Activated B cell treated with CpG ODN at 0.5 μM for 24 hours (primary cell): Measurements from ENCODE around the gene INSM1. TPM values are rescaled to one million over a fixed set of nuclear protein-coding genes. Genes with fewer than 3 reads are reported as not detected.

ENCODE experiments used
- ATAC-seq: fragments of 200-7000 bp; cut with Tn5 transposase; one replicate; pipeline ENCODE4 v1.10.0; 2021; ENCODE audit warnings: low read depth, mild to moderate bottlenecking, moderate library complexity
- CTCF ChIA-PET: fragments of 350-600 bp; sonication (Branson Sonifier 250); formaldehyde crosslinking; loops from one replicate; lab custom pipeline; 2021; ENCODE audit warnings: antibody characterized with exemption; lab: Charles Lee
- POLR2A ChIA-PET: fragments of 350-600 bp; sonication (Branson Sonifier 250); formaldehyde crosslinking; loops from one replicate; lab custom pipeline; 2021; ENCODE audit warnings: antibody characterized with exemption; lab: Charles Lee
- DNase-seq: peaks from one replicate; pipeline ENCODE4 v3.0.0; 2022
- H3K27ac Mint-ChIP-seq: one replicate; pipeline ENCODE4 v1.8.0; 2020; ENCODE audit warnings: mixed read lengths
- H3K27me3 Mint-ChIP-seq: one replicate; pipeline ENCODE4 v1.8.0; 2021; ENCODE audit warnings: mixed read lengths
- H3K36me3 Mint-ChIP-seq: one replicate; pipeline ENCODE4 v1.8.0; 2021; ENCODE audit warnings: low read depth, mixed read lengths
- H3K4me1 Mint-ChIP-seq: one replicate; pipeline ENCODE4 v1.8.0; 2021; ENCODE audit warnings: mixed read lengths
- H3K4me3 Mint-ChIP-seq: one replicate; pipeline ENCODE4 v1.8.0; 2020; ENCODE audit warnings: mild to moderate bottlenecking, mixed read lengths
- H3K9me3 Mint-ChIP-seq: one replicate; pipeline ENCODE4 v1.8.0; 2020; ENCODE audit warnings: mixed read lengths
- intact Hi-C: fragments of 100-400 bp; cut with micrococcal nuclease; formaldehyde crosslinking; loops from one replicate; pipeline ENCODE4 v1.15.1; 2024
- total RNA-seq: library from RNA; stranded (reverse); gene quantifications from 2 replicates; pipeline ENCODE4 v1.2.3, GENCODE V29; 2022
- TF ChIP-seq, protein P1 (sequence below): fragments of 200-600 bp; IDR thresholded peaks from one replicate; pipeline ENCODE4 v1.8.0; 2022; ENCODE audit warnings: antibody characterized with exemption, mild to moderate bottlenecking

INSM1 gene
- total RNA-seq, 1 donor from 2014 or later: not detected

DNA sequence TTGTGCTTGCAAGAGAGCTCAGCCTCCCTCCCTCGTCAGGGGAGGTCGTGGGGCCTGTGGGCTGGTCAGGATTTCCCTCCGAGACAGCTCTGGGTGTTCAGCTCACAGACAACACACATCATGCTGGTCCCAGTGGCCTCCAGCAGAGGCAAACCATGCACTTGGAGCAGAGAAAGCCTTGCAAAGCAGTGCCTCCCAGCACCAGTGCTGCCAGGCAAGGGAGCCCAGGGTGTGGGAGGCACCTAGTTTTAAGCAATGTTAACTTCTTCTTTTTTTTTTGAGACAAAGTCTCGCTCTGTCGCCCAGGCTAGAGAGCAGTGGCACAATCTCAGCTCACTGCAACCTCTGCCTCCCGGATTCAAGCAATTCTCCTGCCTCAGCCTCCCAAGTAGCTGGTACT lies 34.0 kb upstream of the INSM1 start:
- POLR2A ChIA-PET: no interaction called here
- intact Hi-C loops: no loop called here
- peaks cover 7% of the 10 kb centered on the region for H3K9me3 Mint-ChIP-seq
- H3K36me3 Mint-ChIP-seq: no peaks in the 10 kb centered on the region
- peaks cover 2% of the 10 kb centered on the region for H3K27me3 Mint-ChIP-seq
- DNase-seq (no peak), ATAC-seq (peak; percentile 70)
- peak overlapping the region; percentile 56 for H3K27ac Mint-ChIP-seq
- peaks cover 24% of the 10 kb centered on the region for H3K4me1 Mint-ChIP-seq
- TF ChIP-seq, protein P1, sequence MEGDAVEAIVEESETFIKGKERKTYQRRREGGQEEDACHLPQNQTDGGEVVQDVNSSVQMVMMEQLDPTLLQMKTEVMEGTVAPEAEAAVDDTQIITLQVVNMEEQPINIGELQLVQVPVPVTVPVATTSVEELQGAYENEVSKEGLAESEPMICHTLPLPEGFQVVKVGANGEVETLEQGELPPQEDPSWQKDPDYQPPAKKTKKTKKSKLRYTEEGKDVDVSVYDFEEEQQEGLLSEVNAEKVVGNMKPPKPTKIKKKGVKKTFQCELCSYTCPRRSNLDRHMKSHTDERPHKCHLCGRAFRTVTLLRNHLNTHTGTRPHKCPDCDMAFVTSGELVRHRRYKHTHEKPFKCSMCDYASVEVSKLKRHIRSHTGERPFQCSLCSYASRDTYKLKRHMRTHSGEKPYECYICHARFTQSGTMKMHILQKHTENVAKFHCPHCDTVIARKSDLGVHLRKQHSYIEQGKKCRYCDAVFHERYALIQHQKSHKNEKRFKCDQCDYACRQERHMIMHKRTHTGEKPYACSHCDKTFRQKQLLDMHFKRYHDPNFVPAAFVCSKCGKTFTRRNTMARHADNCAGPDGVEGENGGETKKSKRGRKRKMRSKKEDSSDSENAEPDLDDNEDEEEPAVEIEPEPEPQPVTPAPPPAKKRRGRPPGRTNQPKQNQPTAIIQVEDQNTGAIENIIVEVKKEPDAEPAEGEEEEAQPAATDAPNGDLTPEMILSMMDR: no peak
- CTCF ChIA-PET: no interaction called here
- no peak overlapping the region for H3K4me3 Mint-ChIP-seq

DNA sequence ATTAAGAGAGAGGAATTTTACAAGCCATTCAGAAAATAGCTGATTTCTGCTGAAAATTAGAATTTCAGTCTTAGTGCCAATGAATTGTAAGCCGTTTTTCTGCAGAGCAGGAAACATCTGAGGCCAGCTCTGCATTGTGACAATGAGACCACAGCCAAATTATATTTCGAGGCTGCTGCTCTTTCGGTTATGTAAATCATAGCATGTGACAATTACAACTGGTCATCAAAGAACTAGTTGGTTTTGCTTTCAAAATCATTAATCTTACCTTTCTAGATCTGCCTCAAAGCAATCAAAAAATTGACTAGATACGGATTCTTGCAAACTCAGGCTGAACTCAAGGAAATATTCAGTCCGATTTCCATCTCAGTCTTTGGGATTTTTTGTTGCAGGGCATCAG lies 33.4 kb upstream of the INSM1 start:
- CTCF ChIA-PET: no interaction called here
- ATAC-seq (peak; percentile 74), DNase-seq (no peak)
- Mint-ChIP-seq H3K4me3 (peak overlapping the region; percentile 45), H3K9me3 (peaks cover 7% of the 10 kb centered on the region), H3K27ac (peak overlapping the region; percentile 56), H3K4me1 (peaks cover 24% of the 10 kb centered on the region), H3K27me3 (no peaks in the 10 kb centered on the region), H3K36me3 (no peaks in the 10 kb centered on the region)
- POLR2A ChIA-PET: no interaction called here
- TF ChIP-seq, protein P1: no peak
- intact Hi-C loops: no loop called here

DNA sequence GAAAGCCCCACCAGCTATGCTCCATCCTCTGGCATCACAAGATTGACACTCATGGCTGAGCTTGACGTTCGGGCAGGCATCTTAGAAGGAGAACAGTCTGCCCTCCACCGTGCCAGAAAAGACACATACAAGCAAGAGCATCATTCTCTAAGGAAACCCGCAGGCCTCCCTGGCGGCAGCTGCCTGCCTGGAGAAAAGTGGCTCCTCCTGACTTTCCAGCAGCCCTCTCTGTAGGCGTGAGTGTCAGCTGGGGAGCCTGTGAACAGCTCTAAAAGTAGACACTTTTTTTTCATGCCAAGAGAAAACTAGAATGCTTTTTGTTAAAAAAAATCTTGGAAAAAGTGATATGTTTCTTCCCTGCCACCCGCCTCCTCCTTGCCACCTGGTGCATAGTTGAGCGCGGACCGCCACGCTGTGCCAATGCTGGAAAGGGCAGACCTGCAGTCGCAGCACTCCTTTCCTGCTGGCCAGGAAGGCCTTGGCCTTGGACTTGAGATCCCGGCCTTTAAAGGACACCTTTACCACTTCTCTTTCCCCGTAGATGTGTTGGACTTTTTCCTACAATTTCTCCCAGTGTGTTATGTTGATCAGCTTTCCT lies 29.7 kb upstream of the INSM1 start:
- TF ChIP-seq, protein P1: no peak
- POLR2A ChIA-PET: no interaction called here
- no peak for ATAC-seq
- no peaks in the 10 kb centered on the region for H3K36me3 Mint-ChIP-seq
- no peak overlapping the region for H3K4me3 Mint-ChIP-seq
- H3K27me3 Mint-ChIP-seq: peaks cover 3% of the 10 kb centered on the region
- peaks cover 7% of the 10 kb centered on the region for H3K9me3 Mint-ChIP-seq
- H3K4me1 Mint-ChIP-seq: peaks cover 22% of the 10 kb centered on the region
- CTCF ChIA-PET: no interaction called here
- intact Hi-C loops: no loop called here
- H3K27ac Mint-ChIP-seq: no peak overlapping the region
- DNase-seq: no peak

DNA sequence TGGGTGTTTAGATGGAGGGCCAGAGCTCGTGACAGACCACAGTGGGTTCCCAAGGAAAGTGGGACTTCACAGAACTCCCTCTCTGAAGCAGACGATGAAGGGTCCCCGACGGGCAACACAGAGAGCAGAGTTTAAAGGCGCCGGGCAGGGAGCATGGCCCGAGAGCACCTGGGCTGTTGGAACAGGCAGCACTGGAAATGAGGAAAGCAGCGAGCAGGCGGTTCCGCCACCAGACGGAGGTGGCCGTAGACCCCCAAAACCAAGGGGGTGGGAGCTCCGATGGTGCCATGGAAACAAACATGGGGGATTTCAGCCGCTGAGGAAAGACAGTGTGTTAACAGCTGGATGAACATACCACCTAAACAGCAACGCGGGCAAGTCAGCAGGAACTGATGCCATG lies 27.5 kb upstream of the INSM1 start:
- POLR2A ChIA-PET: no interaction called here
- H3K27me3 Mint-ChIP-seq: peaks cover 7% of the 10 kb centered on the region
- intact Hi-C loops: no loop called here
- H3K36me3 Mint-ChIP-seq: no peaks in the 10 kb centered on the region
- H3K9me3 Mint-ChIP-seq: peaks cover 6% of the 10 kb centered on the region
- H3K4me3 Mint-ChIP-seq: no peak overlapping the region
- no peak overlapping the region for H3K27ac Mint-ChIP-seq
- DNase-seq (no peak), ATAC-seq (no peak)
- TF ChIP-seq, protein P1: no peak
- peaks cover 2% of the 10 kb centered on the region for H3K4me1 Mint-ChIP-seq
- CTCF ChIA-PET: no interaction called here

DNA sequence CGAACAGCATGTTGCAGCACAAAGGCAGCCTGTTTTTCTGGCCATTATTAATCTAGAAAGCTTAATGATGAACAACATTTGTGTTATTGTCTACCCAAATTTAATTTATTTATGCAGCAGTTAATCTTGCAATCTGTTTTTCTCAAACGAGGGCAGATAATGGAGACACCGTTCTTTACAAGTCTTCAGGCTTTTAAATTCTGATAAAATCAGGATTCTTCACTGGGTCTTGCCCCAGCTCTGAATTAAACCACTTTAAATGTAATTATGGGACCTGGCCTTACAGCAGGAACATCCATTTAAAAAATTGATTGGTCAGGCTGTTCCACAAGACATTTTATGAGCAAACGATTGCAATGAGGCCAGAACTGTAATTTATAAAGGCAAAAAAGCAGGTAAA lies 26.5 kb upstream of the INSM1 start:
- CTCF ChIA-PET: interaction anchor here (0.9 kb wide), 1 partner anchor 18 kb away, joined by 3 read pairs; no protein-coding TSS in a partner anchor
- Mint-ChIP-seq H3K27ac (no peak overlapping the region), H3K9me3 (no peaks in the 10 kb centered on the region), H3K36me3 (no peaks in the 10 kb centered on the region), H3K27me3 (peaks cover 7% of the 10 kb centered on the region), H3K4me3 (no peak overlapping the region), H3K4me1 (no peaks in the 10 kb centered on the region)
- POLR2A ChIA-PET: no interaction called here
- ATAC-seq (no peak), DNase-seq (no peak)
- TF ChIP-seq, protein P1: no peak
- intact Hi-C loops: no loop called here
